ENCODE data around the gene NBEAL2. TPM values are rescaled to one million over a fixed set of nuclear protein-coding genes. Genes with fewer than 3 reads are reported as not detected.

The NBEAL2 gene
- total and polyA plus RNA-seq, 2 donors (not counting 1 experiment from before 2014, with no cell fraction given), result 1.5 to 4.5 TPM

- H3K27me3 ChIP-seq (ENCODE audit: control insufficient read depth, insufficient read depth, low read length), result no peaks in the 10 kb centered on the region
- no peak overlapping the region for H3K4me3 ChIP-seq (replicated peaks in 1 of 4; ENCODE audit: control extremely low read depth in 1 of 4, insufficient read depth in 1 of 4, low read depth in 3 of 4, low read length in 4 of 4)
- H3K9ac ChIP-seq (ENCODE audit: insufficient read depth, low read length), result no peak overlapping the region
- no peaks in the 10 kb centered on the region for H3K36me3 ChIP-seq (ENCODE audit: control insufficient read depth, insufficient read depth, low read length)
- no peak overlapping the region for H3K27ac ChIP-seq (ENCODE audit: insufficient read depth, low read length)
- no peak for TF ChIP-seq CTCF (conservative IDR thresholded peaks at IDR 0.05 in 1 of 2, IDR thresholded peaks at IDR 0.05 in 1 of 2; ENCODE audit: low read depth in 1 of 2, low read length in 2 of 2)
- TF ChIP-seq EZH2 (IDR thresholded peaks at IDR 0.05; ENCODE audit: low read length, missing control alignments), result no peak
- H3K4me1 ChIP-seq (ENCODE audit: control insufficient read depth, extremely low read depth, insufficient read depth, low read length), result peaks cover 4% of the 10 kb centered on the region
- no peak overlapping the region for H2AFZ ChIP-seq (ENCODE audit: low read length)
- H3K79me2 ChIP-seq (ENCODE audit: control insufficient read depth, insufficient read depth, low read length), result peaks cover 91% of the 10 kb centered on the region
- no peak for DNase-seq (ENCODE audit: low read depth in 2 of 2)
- no peaks in the 10 kb centered on the region for H3K9me3 ChIP-seq (ENCODE audit: control insufficient read depth, insufficient read depth, low read depth, low read length)
- H4K20me1 ChIP-seq (ENCODE audit: control insufficient read depth, extremely low read depth, insufficient read depth, low read length), result peaks cover 1% of the 10 kb centered on the region
- H3K4me2 ChIP-seq (ENCODE audit: extremely low read depth, insufficient read depth, low read length), result no peak overlapping the region
Measured at GRCh38 chr3:46957092-46957820, 22.2 kb upstream of the NBEAL2 start.

- no peak for TF ChIP-seq CTCF (conservative IDR thresholded peaks at IDR 0.05 in 1 of 2, IDR thresholded peaks at IDR 0.05 in 1 of 2; ENCODE audit: low read depth in 1 of 2, low read length in 2 of 2)
- TF ChIP-seq EZH2 (IDR thresholded peaks at IDR 0.05; ENCODE audit: low read length, missing control alignments), result no peak
- H3K27ac ChIP-seq (ENCODE audit: insufficient read depth, low read length), result no peak overlapping the region
Measured at GRCh38 chr3:46958467-46959160, 20.9 kb upstream of the NBEAL2 start.

GRCh38 chr3:46959161-46959511 lies 20.3 kb upstream of the NBEAL2 start:
- Histone ChIP-seq H3K36me3 (ENCODE audit: control insufficient read depth, insufficient read depth, low read length) (no peaks in the 10 kb centered on the region), H3K9me3 (ENCODE audit: control insufficient read depth, insufficient read depth, low read depth, low read length) (no peaks in the 10 kb centered on the region), H3K27me3 (ENCODE audit: control insufficient read depth, insufficient read depth, low read length) (no peaks in the 10 kb centered on the region), H3K9ac (ENCODE audit: insufficient read depth, low read length) (no peak overlapping the region), H3K4me1 (ENCODE audit: control insufficient read depth, extremely low read depth, insufficient read depth, low read length) (peaks cover 4% of the 10 kb centered on the region), H4K20me1 (ENCODE audit: control insufficient read depth, extremely low read depth, insufficient read depth, low read length) (peaks cover 1% of the 10 kb centered on the region), H3K27ac (ENCODE audit: insufficient read depth, low read length) (no peak overlapping the region), H2AFZ (ENCODE audit: low read length) (no peak overlapping the region), H3K4me2 (ENCODE audit: extremely low read depth, insufficient read depth, low read length) (no peak overlapping the region), H3K79me2 (ENCODE audit: control insufficient read depth, insufficient read depth, low read length) (peaks cover 81% of the 10 kb centered on the region), H3K4me3 (replicated peaks in 1 of 4; ENCODE audit: control extremely low read depth in 1 of 4, insufficient read depth in 1 of 4, low read depth in 3 of 4, low read length in 4 of 4) (no peak overlapping the region)
- no peak for DNase-seq (ENCODE audit: low read depth in 2 of 2)
- TF ChIP-seq CTCF (conservative IDR thresholded peaks at IDR 0.05 in 1 of 2, IDR thresholded peaks at IDR 0.05 in 1 of 2; ENCODE audit: low read depth in 1 of 2, low read length in 2 of 2) (no peak), EZH2 (IDR thresholded peaks at IDR 0.05; ENCODE audit: low read length, missing control alignments) (no peak)

More at GRCh38 chr3:46958467-46959160, 20.9 kb upstream of the NBEAL2 start:
- no peak overlapping the region for H3K4me2 ChIP-seq (ENCODE audit: extremely low read depth, insufficient read depth, low read length)
- DNase-seq (ENCODE audit: low read depth in 2 of 2), result no peak
- H3K9me3 ChIP-seq (ENCODE audit: control insufficient read depth, insufficient read depth, low read depth, low read length), result no peaks in the 10 kb centered on the region
- H3K27me3 ChIP-seq (ENCODE audit: control insufficient read depth, insufficient read depth, low read length), result no peaks in the 10 kb centered on the region
- H3K79me2 ChIP-seq (ENCODE audit: control insufficient read depth, insufficient read depth, low read length), result peaks cover 86% of the 10 kb centered on the region
- H3K4me1 ChIP-seq (ENCODE audit: control insufficient read depth, extremely low read depth, insufficient read depth, low read length), result peaks cover 4% of the 10 kb centered on the region
- no peak overlapping the region for H2AFZ ChIP-seq (ENCODE audit: low read length)
- no peak overlapping the region for H3K4me3 ChIP-seq (replicated peaks in 1 of 4; ENCODE audit: control extremely low read depth in 1 of 4, insufficient read depth in 1 of 4, low read depth in 3 of 4, low read length in 4 of 4)
- peaks cover 1% of the 10 kb centered on the region for H4K20me1 ChIP-seq (ENCODE audit: control insufficient read depth, extremely low read depth, insufficient read depth, low read length)
- no peaks in the 10 kb centered on the region for H3K36me3 ChIP-seq (ENCODE audit: control insufficient read depth, insufficient read depth, low read length)
- no peak overlapping the region for H3K9ac ChIP-seq (ENCODE audit: insufficient read depth, low read length)

Measured in fibroblast of lung (primary cell).